Lower leg skin (tissue), 4 donors: ENCODE results near the gene SLC4A5. TPM values are rescaled to one million over a fixed set of nuclear protein-coding genes. Genes with fewer than 3 reads are reported as not detected.

Experiments used
- DNase-seq, 2 donors: peaks; one replicate each; pipeline ENCODE4 v3.0.0-alpha.2; 2019; ENCODE audit warnings: low spot score in 2 of 2
- H3K4me3 ChIP-seq: fragments of 200-600 bp; sonication (generic); 2 replicates; pipeline ENCODE4 v1.5.1; 2017; ENCODE audit warnings: mild to moderate bottlenecking, low read depth; ENCODE audit not compliant: poor library complexity, severe bottlenecking
- CTCF ChIP-seq, 3 donors: fragments of 450-650 bp; IDR thresholded peaks; one replicate each; pipeline ENCODE4 v1.5.1; 2016; ENCODE audit warnings: antibody characterized with exemption in 3 of 3, mild to moderate bottlenecking in 3 of 3, moderate library complexity in 2 of 3
- POLR2A ChIP-seq, 2 donors: fragments of 450-650 bp; IDR thresholded peaks; one replicate each; pipeline ENCODE4 v1.6.1; 2016 to 2017; ENCODE audit warnings: antibody characterized with exemption in 2 of 2, mild to moderate bottlenecking in 1 of 2, moderate library complexity in 1 of 2
- WGBS, 2 donors: methylation state at CpG; one replicate each; pipeline ENCODE4 v1.1.5; 2018; 5-methylcytosine and 5-hydroxymethylcytosine counted together
- intact Hi-C: fragments of 100-400 bp; cut with DNase I; formaldehyde crosslinking; loops from one replicate; pipeline ENCODE4 v1.15.0; 2023; ENCODE audit warnings: low total_unique reads
- total RNA-seq, 4 donors: library from RNA; depleted of rRNA; stranded (reverse); fragments of >200 nt; gene quantifications; one replicate each; pipeline ENCODE4 v1.1.0, GENCODE V29; 2016

SLC4A5 gene
- total RNA-seq, 4 donors from 2014 or later = 3.0 to 5.6 (median 3.7) TPM

GRCh38 chr2:74364533-74365505 lies 21.6 kb upstream of the SLC4A5 start:
- no peak for TF ChIP-seq CTCF (IDR thresholded peaks at IDR 0.05)
- TF ChIP-seq POLR2A (IDR thresholded peaks at IDR 0.05) = no peak
- WGBS, 2 donors = 85 to 89% methylated on average over 8 of the region's 8 CpGs
- DNase-seq = no peak
- intact Hi-C loops = no loop called here
- no peak overlapping the region for H3K4me3 ChIP-seq

DNA sequence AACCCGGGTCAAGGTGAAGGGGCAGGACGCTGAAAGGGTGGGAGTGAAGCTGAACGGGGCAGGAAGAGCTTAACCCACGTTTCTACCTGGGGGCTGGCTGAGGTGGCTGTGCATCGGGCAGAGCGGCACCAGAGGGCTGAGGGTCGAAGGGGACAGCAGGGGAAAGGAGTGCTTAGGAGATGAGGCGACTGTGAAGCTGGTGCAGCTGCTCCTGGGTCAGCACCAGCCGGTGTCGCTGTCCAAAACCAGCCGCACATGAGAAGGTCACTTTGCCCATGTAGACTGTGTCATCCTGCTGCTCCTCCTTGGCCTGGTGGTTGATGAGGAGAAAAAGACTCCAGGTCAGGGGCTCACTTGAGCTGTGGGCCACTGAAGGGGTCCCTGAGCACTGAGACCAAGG lies 18.1 kb upstream of the SLC4A5 start:
- intact Hi-C loops = no loop called here
- WGBS, 2 donors = 87 to 93% methylated on average over 11 of the region's 11 CpGs
- no peak for TF ChIP-seq POLR2A (IDR thresholded peaks at IDR 0.05)
- TF ChIP-seq CTCF (IDR thresholded peaks at IDR 0.05) = no peak
- H3K4me3 ChIP-seq = no peak overlapping the region
- no peak for DNase-seq

DNA sequence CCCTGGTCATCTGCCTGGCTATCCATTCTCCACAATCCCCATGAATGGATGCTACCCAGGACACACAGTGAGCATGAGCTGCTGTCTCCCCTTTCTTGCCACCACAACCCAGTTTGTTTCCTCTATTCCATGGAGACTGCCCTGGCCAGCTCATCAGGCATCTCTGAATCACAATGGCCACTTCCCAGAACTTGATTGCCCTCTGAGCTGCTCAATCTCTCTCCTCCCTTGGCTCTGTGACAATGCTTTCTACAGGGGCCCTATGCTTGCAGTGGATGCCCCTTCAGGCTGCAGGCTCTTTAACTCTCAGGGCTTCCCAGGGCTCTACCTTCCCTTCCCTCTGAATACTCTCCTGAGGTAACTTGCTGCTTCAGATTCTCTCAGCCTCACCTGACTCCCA lies 14.4 kb upstream of the SLC4A5 start:
- no peak for DNase-seq
- intact Hi-C loops = no loop called here
- no peak overlapping the region for H3K4me3 ChIP-seq
- TF ChIP-seq CTCF (IDR thresholded peaks at IDR 0.05) = no peak

DNA sequence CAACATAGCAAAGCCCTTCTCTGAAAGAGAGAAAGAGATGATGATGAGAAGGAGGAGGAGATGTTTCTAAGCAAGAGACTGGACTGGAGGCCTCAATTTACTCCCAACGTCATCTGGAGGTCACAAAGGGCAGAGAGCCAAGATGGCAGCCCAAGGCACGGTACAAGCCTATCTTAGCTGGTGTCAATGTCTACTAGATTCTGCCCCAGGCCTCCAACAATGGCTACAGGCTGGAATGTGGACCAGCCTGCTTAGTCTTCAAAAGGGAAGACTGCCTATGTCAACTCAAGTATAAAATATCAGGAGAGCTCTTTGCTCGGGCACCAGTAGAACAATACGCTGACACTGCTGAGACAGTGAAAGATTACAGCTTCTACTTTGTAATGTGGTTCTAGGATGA lies 6.7 kb upstream of the SLC4A5 start:
- intact Hi-C loops = no loop called here
- H3K4me3 ChIP-seq = no peak overlapping the region
- DNase-seq = no peak
- TF ChIP-seq POLR2A (IDR thresholded peaks at IDR 0.05) (no peak), CTCF (IDR thresholded peaks at IDR 0.05) (no peak)
- 81 to 87% methylated on average over 4 of the region's 4 CpGs for WGBS, 2 donors

- H3K4me3 ChIP-seq = no peak overlapping the region
- WGBS, 2 donors = 81 to 90% methylated on average over 3 of the region's 3 CpGs
- peak in 1 of 2 donors; percentile 37 for DNase-seq
- intact Hi-C loops = no loop called here
- TF ChIP-seq POLR2A (IDR thresholded peaks at IDR 0.05) (no peak), CTCF (IDR thresholded peaks at IDR 0.05) (no peak)
Measured at GRCh38 chr2:74347742-74348141, 4.5 kb upstream of the SLC4A5 start.
